HEK293T (cell line): ENCODE results near the gene ODAPH.

Experiments
- SUZ12 ChIP-seq: fragments of 450-650 bp; IDR thresholded peaks from 2 replicates; pipeline ENCODE4 v1.6.1; 2016; ENCODE audit warnings: mild to moderate bottlenecking
- TARDBP ChIP-seq: fragments of 450-650 bp; IDR thresholded peaks from 2 replicates; pipeline ENCODE4 v1.6.1; 2016
- ZNF384 ChIP-seq: fragments of 450-650 bp; IDR thresholded peaks from 2 replicates; pipeline ENCODE4 v1.6.1; 2016

GRCh38 chr4:75514131-75514948, 41.5 kb upstream of the ODAPH start, which contains the start of the genes RCHY1 and THAP6:
- TF ChIP-seq ZNF384 (no peak), TARDBP (no peak), SUZ12 (no peak)
